Measurements from ENCODE around the gene HEATR3.

HEATR3 gene

DNA sequence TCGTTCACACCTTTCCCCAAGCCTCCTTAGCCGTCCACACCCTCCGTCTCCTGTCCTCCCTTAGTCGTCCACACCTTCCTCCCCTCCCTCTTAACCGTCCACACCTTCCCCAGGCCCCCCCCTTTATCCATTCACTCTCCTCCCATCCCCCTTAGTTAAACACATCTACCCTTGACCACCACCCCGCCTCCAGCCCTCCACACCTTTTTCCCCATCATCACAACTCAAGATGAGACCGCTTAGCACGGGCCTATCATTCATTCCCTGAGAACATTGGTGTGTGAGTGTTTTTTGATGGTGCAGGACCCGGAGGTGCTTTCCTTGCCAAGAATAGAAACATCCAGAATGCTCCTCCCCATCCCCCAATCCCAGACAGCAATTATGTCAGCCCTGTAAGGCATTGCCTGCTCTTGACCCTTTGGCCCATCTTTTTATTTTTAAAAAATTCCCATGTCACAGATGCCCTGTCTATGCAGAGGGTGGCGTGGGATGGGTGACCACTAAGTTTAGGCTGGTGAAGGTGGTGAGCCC lies 88.7 kb downstream of the HEATR3 start:
- Histone ChIP-seq H3K36me3 (ENCODE audit: control insufficient read depth, insufficient read depth, low read length) (no peaks in the 10 kb centered on the region), H3K9ac (ENCODE audit: low read length) (peak overlapping the region; percentile 73), H3K27ac (ENCODE audit: low read depth, low read length) (no peak overlapping the region), H3K4me3 (ENCODE audit: low read depth, low read length) (peak overlapping the region; percentile 91), H3K4me1 (ENCODE audit: control insufficient read depth, insufficient read depth, low read length) (peaks cover 16% of the 10 kb centered on the region), H3K27me3 (ENCODE audit: control insufficient read depth, insufficient read depth, low read length) (no peaks in the 10 kb centered on the region), H3K9me3 (ENCODE audit: control insufficient read depth, insufficient read depth, low read depth, low read length) (no peaks in the 10 kb centered on the region)

DNA sequence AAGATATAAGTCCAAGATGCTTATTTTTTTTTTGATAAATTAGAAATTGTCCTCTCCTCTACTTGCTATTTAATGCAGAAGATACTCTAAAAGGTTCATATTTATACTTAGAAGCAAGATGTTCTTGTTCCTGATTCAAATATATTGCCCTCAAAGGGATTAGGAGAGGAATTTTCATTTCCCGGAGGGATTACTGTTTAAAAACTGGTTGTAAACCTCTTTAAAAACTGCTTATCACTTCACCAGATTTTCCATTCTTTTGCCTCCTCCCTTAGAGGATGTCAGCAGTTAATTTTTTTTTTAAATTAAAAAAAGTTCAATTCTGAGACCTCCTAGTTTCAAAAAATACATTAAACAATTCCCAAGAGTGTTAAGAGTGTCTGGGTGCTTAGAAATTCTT lies 90.2 kb downstream of the HEATR3 start:
- Histone ChIP-seq H3K9me3 (ENCODE audit: control insufficient read depth, insufficient read depth, low read depth, low read length) (no peaks in the 10 kb centered on the region), H3K4me3 (ENCODE audit: low read depth, low read length) (no peak overlapping the region), H3K27ac (ENCODE audit: low read depth, low read length) (no peak overlapping the region), H3K4me1 (ENCODE audit: control insufficient read depth, insufficient read depth, low read length) (peaks cover 16% of the 10 kb centered on the region), H3K27me3 (ENCODE audit: control insufficient read depth, insufficient read depth, low read length) (no peaks in the 10 kb centered on the region), H3K36me3 (ENCODE audit: control insufficient read depth, insufficient read depth, low read length) (no peaks in the 10 kb centered on the region), H3K9ac (ENCODE audit: low read length) (no peak overlapping the region)

Data from HUES6 (cell line).